WTC11 (cell line): ENCODE data around the gene ZNF883. TPM values are rescaled to one million over a fixed set of nuclear protein-coding genes. Genes with fewer than 3 reads are reported as not detected.

Experiments
- ATAC-seq: fragments of 200-7000 bp; cut with Tn5 transposase; 2 replicates; pipeline ENCODE4 v1.10.0; 2021; ENCODE audit warnings: mild to moderate bottlenecking, moderate library complexity
- CTCF ChIA-PET: fragments of 300-600 bp; sonication (Branson Sonifier 250); formaldehyde crosslinking; loops from one replicate; lab custom pipeline; 2021; ENCODE audit warnings: antibody characterized with exemption; lab: Charles Lee
- POLR2A ChIA-PET: fragments of 350-600 bp; sonication (Branson Sonifier 250); formaldehyde crosslinking; loops from one replicate; lab custom pipeline; 2021; ENCODE audit warnings: antibody characterized with exemption; lab: Charles Lee
- DNase-seq: peaks from one replicate; pipeline ENCODE4 v3.0.0; 2021; ENCODE audit warnings: low spot score
- H3K27ac Mint-ChIP-seq: 2 replicates; pipeline ENCODE4 v1.8.0; 2021; ENCODE audit warnings: mixed read lengths
- H3K27me3 Mint-ChIP-seq: 2 replicates; pipeline ENCODE4 v1.8.0; 2021; ENCODE audit warnings: low read depth, mild to moderate bottlenecking, moderate library complexity, mixed read lengths
- H3K36me3 Mint-ChIP-seq: 2 replicates; pipeline ENCODE4 v1.8.0; 2021; ENCODE audit warnings: mixed read lengths
- H3K4me1 Mint-ChIP-seq: 2 replicates; pipeline ENCODE4 v1.8.0; 2022; ENCODE audit warnings: mixed read lengths
- H3K4me3 Mint-ChIP-seq: 2 replicates; pipeline ENCODE4 v1.8.0; 2021; ENCODE audit warnings: mild to moderate bottlenecking, moderate library complexity, mixed read lengths
- H3K9me3 Mint-ChIP-seq: 2 replicates; pipeline ENCODE4 v1.8.0; 2021; ENCODE audit warnings: mixed read lengths
- CBFB ChIP-seq: sonication (generic); formaldehyde crosslinking; IDR thresholded peaks from 2 replicates; pipeline ENCODE4 v1.8.1; 2022; ENCODE audit warnings: mild to moderate bottlenecking, low read depth, missing genetic modification reagents
- ESRRA ChIP-seq: sonication (generic); formaldehyde crosslinking; IDR thresholded peaks from 2 replicates; pipeline ENCODE4 v1.8.1; 2022; ENCODE audit warnings: mild to moderate bottlenecking, missing genetic modification reagents, borderline replicate concordance
- RELA ChIP-seq: sonication (generic); formaldehyde crosslinking; IDR thresholded peaks from 2 replicates; pipeline ENCODE4 v1.8.1; 2022; ENCODE audit warnings: missing genetic modification reagents, mild to moderate bottlenecking, borderline replicate concordance
- TEAD4 ChIP-seq: sonication (generic); formaldehyde crosslinking; IDR thresholded peaks from 2 replicates; pipeline ENCODE4 v1.8.0; 2022; ENCODE audit warnings: mild to moderate bottlenecking, missing genetic modification reagents
- ZNF219 ChIP-seq: sonication (generic); formaldehyde crosslinking; IDR thresholded peaks from 2 replicates; pipeline ENCODE4 v1.8.0; 2023; ENCODE audit warnings: missing genetic modification reagents, mild to moderate bottlenecking, borderline replicate concordance
- ZNF317 ChIP-seq: sonication (generic); formaldehyde crosslinking; IDR thresholded peaks from 2 replicates; pipeline ENCODE4 v1.8.1; 2023; ENCODE audit warnings: low read depth, mild to moderate bottlenecking, moderate library complexity, missing genetic modification reagents, borderline replicate concordance
- total RNA-seq: library from RNA; stranded (reverse); gene quantifications from 3 replicates; pipeline ENCODE4 v1.2.3, GENCODE V29; 2021
- TF ChIP-seq, protein P1 (sequence below): fragments of 250-450 bp; sonication (Bioruptor Pico); IDR thresholded peaks from 2 replicates; pipeline ENCODE4 v1.9.0; 2021; ENCODE audit warnings: mild to moderate bottlenecking
- TF ChIP-seq, protein P2 (sequence below): sonication (generic); formaldehyde crosslinking; conservative IDR thresholded peaks from 2 replicates; pipeline ENCODE4 v1.8.1; 2023; ENCODE audit warnings: mild to moderate bottlenecking, low read depth, missing genetic modification reagents, moderate library complexity
- TF ChIP-seq, protein P3 (sequence below): fragments of 200-600 bp; IDR thresholded peaks from 2 replicates; pipeline ENCODE4 v1.8.0; 2022; ENCODE audit warnings: antibody characterized with exemption
- TF ChIP-seq, protein P4 (sequence below): sonication (generic); formaldehyde crosslinking; conservative IDR thresholded peaks from 2 replicates; pipeline ENCODE4 v1.8.1; 2022; ENCODE audit warnings: mild to moderate bottlenecking, missing genetic modification reagents
- TF ChIP-seq, protein P5 (sequence below): fragments of 250-450 bp; sonication (Bioruptor Pico); IDR thresholded peaks from 2 replicates; pipeline ENCODE4 v2.1.2; 2022; ENCODE audit warnings: mild to moderate bottlenecking, moderate library complexity
- TF ChIP-seq, protein P6 (sequence below): sonication (generic); formaldehyde crosslinking; IDR thresholded peaks from 2 replicates; pipeline ENCODE4 v1.8.1; 2022; ENCODE audit warnings: low read depth, mild to moderate bottlenecking, moderate library complexity, missing genetic modification reagents, borderline replicate concordance

Gene ZNF883
- total RNA-seq, 1 experiment from 2014 or later: 22.0 TPM

DNA sequence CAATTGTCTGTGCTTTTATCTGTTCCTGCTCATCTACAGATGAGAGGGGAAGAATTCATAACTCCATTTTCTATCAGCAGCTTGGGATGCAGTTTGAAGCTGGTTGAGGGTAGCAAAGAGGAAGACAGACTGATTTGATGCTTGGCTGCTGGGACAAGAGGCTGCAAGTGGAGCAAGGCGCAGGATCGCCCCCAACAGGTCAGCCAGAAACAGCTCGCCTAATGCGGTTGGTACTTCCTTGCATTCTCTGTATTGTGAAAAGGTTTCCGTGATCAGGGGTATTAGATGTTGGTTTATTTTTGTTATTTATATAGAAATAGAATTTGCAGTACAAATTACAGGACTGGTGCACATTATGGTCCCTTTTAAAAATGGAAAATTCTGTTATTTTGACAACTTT is 40.6 kb downstream of the ZNF883 start:
- peaks cover 26% of the 10 kb centered on the region for H3K27me3 Mint-ChIP-seq
- peaks cover 37% of the 10 kb centered on the region for H3K9me3 Mint-ChIP-seq
- DNase-seq: peak; percentile 58
- POLR2A ChIA-PET: no interaction called here
- ATAC-seq: peak; percentile 88
- H3K36me3 Mint-ChIP-seq: peaks cover 4% of the 10 kb centered on the region
- no peak overlapping the region for H3K27ac Mint-ChIP-seq
- no peak overlapping the region for H3K4me3 Mint-ChIP-seq
- H3K4me1 Mint-ChIP-seq: 0 out of 2 replicates have a peak, but pooled peaks cover 2% of the 10 kb centered on the region
- TF ChIP-seq, protein P1, sequence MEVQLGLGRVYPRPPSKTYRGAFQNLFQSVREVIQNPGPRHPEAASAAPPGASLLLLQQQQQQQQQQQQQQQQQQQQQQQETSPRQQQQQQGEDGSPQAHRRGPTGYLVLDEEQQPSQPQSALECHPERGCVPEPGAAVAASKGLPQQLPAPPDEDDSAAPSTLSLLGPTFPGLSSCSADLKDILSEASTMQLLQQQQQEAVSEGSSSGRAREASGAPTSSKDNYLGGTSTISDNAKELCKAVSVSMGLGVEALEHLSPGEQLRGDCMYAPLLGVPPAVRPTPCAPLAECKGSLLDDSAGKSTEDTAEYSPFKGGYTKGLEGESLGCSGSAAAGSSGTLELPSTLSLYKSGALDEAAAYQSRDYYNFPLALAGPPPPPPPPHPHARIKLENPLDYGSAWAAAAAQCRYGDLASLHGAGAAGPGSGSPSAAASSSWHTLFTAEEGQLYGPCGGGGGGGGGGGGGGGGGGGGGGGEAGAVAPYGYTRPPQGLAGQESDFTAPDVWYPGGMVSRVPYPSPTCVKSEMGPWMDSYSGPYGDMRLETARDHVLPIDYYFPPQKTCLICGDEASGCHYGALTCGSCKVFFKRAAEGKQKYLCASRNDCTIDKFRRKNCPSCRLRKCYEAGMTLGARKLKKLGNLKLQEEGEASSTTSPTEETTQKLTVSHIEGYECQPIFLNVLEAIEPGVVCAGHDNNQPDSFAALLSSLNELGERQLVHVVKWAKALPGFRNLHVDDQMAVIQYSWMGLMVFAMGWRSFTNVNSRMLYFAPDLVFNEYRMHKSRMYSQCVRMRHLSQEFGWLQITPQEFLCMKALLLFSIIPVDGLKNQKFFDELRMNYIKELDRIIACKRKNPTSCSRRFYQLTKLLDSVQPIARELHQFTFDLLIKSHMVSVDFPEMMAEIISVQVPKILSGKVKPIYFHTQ (CRISPR knock-in tag): no peak
- TF ChIP-seq ZNF219 (CRISPR knock-in tag): no peak
- TF ChIP-seq, protein P2, sequence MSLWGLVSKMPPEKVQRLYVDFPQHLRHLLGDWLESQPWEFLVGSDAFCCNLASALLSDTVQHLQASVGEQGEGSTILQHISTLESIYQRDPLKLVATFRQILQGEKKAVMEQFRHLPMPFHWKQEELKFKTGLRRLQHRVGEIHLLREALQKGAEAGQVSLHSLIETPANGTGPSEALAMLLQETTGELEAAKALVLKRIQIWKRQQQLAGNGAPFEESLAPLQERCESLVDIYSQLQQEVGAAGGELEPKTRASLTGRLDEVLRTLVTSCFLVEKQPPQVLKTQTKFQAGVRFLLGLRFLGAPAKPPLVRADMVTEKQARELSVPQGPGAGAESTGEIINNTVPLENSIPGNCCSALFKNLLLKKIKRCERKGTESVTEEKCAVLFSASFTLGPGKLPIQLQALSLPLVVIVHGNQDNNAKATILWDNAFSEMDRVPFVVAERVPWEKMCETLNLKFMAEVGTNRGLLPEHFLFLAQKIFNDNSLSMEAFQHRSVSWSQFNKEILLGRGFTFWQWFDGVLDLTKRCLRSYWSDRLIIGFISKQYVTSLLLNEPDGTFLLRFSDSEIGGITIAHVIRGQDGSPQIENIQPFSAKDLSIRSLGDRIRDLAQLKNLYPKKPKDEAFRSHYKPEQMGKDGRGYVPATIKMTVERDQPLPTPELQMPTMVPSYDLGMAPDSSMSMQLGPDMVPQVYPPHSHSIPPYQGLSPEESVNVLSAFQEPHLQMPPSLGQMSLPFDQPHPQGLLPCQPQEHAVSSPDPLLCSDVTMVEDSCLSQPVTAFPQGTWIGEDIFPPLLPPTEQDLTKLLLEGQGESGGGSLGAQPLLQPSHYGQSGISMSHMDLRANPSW (CRISPR knock-in tag): no peak
- TF ChIP-seq, protein P3, sequence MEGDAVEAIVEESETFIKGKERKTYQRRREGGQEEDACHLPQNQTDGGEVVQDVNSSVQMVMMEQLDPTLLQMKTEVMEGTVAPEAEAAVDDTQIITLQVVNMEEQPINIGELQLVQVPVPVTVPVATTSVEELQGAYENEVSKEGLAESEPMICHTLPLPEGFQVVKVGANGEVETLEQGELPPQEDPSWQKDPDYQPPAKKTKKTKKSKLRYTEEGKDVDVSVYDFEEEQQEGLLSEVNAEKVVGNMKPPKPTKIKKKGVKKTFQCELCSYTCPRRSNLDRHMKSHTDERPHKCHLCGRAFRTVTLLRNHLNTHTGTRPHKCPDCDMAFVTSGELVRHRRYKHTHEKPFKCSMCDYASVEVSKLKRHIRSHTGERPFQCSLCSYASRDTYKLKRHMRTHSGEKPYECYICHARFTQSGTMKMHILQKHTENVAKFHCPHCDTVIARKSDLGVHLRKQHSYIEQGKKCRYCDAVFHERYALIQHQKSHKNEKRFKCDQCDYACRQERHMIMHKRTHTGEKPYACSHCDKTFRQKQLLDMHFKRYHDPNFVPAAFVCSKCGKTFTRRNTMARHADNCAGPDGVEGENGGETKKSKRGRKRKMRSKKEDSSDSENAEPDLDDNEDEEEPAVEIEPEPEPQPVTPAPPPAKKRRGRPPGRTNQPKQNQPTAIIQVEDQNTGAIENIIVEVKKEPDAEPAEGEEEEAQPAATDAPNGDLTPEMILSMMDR: peak; percentile 44
- CTCF ChIA-PET: interaction anchor here (0.6 to 1.7 kb wide), 9 partner anchors 12 to 49 kb away, joined by 3 to 5 read pairs (median 3); partner anchors contain the start of gene ZNF883

DNA sequence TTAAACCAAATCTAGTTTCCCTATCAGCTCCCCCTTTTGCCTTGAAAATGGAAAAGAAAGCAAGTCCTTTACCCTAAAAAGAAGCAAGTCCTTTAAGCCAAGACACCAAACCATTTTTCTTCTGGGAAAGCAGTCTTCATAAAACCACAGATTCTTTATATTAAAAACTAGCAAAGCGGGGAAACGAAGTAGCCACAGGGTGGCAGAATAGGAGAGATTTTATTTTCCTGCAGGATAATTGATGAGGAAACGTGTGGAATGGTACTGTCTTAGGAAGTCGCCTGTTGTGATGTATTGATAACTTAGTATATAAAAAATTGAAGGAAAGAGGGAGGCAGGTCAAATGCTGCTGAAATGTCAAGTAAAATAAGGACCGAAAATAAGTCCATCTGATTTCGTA is 41.1 kb downstream of the ZNF883 start:
- TF ChIP-seq, protein P4, sequence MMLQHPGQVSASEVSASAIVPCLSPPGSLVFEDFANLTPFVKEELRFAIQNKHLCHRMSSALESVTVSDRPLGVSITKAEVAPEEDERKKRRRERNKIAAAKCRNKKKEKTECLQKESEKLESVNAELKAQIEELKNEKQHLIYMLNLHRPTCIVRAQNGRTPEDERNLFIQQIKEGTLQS (CRISPR knock-in tag): no peak
- TF ChIP-seq ESRRA (CRISPR knock-in tag) (no peak), CBFB (CRISPR knock-in tag) (no peak), RELA (CRISPR knock-in tag) (no peak), ZNF317 (CRISPR knock-in tag) (no peak), TEAD4 (CRISPR knock-in tag) (no peak)
- TF ChIP-seq, protein P5, sequence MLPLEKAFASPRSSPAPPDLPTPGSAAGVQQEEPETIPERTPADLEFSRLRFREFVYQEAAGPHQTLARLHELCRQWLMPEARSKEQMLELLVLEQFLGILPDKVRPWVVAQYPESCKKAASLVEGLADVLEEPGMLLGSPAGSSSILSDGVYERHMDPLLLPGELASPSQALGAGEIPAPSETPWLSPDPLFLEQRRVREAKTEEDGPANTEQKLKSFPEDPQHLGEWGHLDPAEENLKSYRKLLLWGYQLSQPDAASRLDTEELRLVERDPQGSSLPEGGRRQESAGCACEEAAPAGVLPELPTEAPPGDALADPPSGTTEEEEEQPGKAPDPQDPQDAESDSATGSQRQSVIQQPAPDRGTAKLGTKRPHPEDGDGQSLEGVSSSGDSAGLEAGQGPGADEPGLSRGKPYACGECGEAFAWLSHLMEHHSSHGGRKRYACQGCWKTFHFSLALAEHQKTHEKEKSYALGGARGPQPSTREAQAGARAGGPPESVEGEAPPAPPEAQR (CRISPR knock-in tag): no peak
- TF ChIP-seq, protein P3: no peak
- TF ChIP-seq, protein P6, sequence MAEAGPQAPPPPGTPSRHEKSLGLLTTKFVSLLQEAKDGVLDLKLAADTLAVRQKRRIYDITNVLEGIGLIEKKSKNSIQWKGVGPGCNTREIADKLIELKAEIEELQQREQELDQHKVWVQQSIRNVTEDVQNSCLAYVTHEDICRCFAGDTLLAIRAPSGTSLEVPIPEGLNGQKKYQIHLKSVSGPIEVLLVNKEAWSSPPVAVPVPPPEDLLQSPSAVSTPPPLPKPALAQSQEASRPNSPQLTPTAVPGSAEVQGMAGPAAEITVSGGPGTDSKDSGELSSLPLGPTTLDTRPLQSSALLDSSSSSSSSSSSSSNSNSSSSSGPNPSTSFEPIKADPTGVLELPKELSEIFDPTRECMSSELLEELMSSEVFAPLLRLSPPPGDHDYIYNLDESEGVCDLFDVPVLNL (CRISPR knock-in tag): no peak
- ATAC-seq (peak; percentile 34), DNase-seq (no peak)
- H3K27ac Mint-ChIP-seq: no peak overlapping the region
- H3K9me3 Mint-ChIP-seq: peaks cover 32% of the 10 kb centered on the region
- 0 out of 2 replicates have a peak, but pooled peaks cover 2% of the 10 kb centered on the region for H3K4me1 Mint-ChIP-seq
- no peak overlapping the region for H3K4me3 Mint-ChIP-seq
- 0 out of 2 replicates have a peak, but pooled peaks cover 2% of the 10 kb centered on the region for H3K36me3 Mint-ChIP-seq
- POLR2A ChIA-PET: interaction anchor here (0.6 kb wide), 1 partner anchor 326 kb away, joined by 6 read pairs; no protein-coding TSS in a partner anchor
- H3K27me3 Mint-ChIP-seq: peaks cover 21% of the 10 kb centered on the region
- CTCF ChIA-PET: interaction anchor here (0.7 to 1.7 kb wide), 6 partner anchors 38 to 50 kb away, joined by 3 to 5 read pairs (median 4); partner anchors contain the start of gene ZNF883
